Activated CD4-positive, alpha-beta T cell treated with anti-CD3 and anti-CD28 coated beads, Interleukin-2, Interleukin-6, amounts not matched to agents 100 ng/mL and 50 ng/mL, durations not matched to agents 16 hours and 8 hours (primary cell): Measurements from ENCODE around the gene PSMC6.
A peak's percentile ranks its signal among the peaks of the same experiment; 100 is the strongest.

Experiments
- DNase-seq: peaks from one replicate; pipeline ENCODE4 v3.0.0-alpha.2; 2020

Gene PSMC6

GRCh38 chr14:52706724-52707706 lies at the start of gene PSMC6:
PSMC6 (plus strand) TSS chr14:52707200; CDS start chr14:52707220, 20 bp downstream.
- DNase-seq: peak; percentile 97

DNA sequence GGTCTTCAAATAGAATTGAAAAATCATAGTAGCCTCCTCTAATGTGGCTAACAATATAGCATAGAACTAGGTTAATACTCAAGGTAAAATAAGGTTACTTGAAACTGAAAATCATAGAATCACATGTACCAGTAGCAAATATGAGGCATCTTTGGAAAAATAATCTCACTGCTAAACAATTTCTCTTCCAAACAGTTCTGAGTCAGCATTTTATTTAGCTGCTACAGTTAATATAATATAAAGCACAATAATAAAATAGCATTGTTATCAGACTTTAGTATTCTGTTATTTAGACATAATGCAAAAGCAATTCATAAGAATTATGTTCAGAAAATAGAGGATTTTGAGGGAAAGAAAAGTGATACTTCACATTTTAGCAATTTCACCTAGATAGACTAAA lies 46.7 kb upstream of the PSMC6 start:
- no peak for DNase-seq

DNA sequence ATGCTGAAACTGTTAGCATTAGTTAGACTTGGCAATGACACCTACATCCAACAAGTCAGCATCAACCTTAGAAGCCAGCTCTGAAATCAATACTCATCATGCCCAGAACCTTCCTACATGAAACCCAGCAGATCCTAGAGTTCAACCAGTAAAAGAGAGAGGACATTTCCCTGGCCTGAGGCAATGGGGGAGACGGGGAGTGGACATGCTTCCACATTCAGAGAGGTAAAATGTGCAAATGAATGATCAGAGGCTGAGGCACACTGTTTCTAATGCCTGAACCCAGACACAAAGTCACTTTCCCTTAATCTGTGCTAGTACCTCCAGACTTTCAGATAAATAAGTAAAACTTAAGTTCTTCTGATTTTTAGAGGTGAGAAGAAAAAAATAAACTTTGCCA lies 46.2 kb upstream of the PSMC6 start:
- no peak for DNase-seq

GRCh38 chr14:52661314-52661713 lies 45.7 kb upstream of the PSMC6 start:
- peak; percentile 27 for DNase-seq

- no peak for DNase-seq
Observed at GRCh38 chr14:52663850-52664249, 43.1 kb upstream of the PSMC6 start.

- peak; percentile 15 for DNase-seq
Observed at GRCh38 chr14:52678591-52678990, 28.4 kb upstream of the PSMC6 start.

GRCh38 chr14:52683985-52684520 lies 22.9 kb upstream of the PSMC6 start:
- DNase-seq: no peak

DNA sequence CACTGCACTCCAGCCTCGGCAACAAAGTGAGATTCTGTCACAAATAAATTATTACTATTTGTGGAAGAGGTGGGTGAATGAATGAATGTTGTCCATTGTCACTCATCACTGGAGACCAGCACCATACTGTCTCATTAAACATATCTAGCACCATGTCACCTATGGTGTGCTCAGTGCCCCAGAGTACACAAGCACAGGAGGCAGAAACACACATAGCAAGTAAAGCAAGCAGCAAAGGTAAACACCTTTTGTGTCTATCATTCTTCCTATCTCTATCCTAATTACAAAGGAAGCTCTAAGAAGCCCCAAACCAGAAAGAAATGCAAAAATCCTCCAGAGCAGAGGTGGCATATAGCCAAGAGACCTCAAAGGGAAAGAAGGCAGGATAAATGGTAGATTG lies 20.8 kb upstream of the PSMC6 start:
- DNase-seq: no peak

DNA sequence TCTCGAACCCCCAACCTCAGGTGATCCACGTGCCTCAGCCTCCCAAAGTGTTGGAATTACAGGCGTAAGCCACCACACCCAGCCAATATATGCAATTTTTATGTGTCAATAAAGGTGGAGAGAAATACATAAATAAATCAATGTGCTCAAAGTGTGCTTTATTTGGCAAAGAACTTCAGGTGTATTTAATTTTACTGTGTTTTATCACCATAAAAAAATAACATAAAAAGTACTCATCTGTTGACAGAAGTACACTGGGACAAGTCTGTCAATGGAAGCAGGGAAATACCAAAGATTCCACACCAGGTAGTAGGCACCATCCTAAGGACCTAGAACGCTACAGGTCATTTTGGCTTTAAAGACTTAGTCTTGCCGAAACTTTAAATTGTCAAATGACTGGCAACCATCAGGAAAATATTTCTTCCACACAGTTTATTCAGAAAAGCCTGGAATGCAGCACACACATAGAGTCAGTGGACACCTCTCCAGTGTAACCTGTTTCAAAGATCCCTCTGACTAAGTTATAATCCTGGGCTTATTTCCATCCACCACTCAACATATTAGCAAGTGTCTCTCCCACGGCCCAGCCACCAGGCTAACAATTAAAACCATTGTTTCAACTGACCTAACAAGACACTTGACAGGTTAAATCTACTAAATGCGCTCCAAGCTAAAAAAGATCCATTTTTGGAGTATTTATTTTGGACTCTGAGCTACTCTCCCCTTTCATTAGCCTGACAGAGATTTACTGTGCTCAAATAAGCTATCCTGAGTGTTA lies 15.8 kb upstream of the PSMC6 start:
- no peak for DNase-seq

- peak; percentile 48 for DNase-seq
Observed at GRCh38 chr14:52692248-52692962, 14.6 kb upstream of the PSMC6 start.

DNA sequence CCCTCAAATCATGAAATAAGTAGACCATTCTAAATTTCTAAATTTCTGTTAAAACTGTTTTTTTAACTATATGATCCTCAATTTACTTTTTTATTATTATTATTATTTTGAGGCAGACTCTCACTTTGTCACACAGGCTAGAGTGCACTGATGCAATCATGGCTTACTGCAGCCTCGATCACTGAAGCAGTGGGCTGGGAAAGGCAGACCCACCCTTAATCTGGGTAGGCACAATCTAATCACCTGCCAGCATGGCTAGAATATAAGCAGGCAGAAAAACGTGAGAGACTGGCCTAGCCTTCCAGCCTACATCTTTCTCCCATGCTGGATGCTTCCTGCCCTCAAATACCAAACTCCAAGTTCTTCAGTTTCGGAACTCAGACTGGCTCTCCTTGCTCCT lies 14.0 kb upstream of the PSMC6 start:
- no peak for DNase-seq

- no peak for DNase-seq
Observed at GRCh38 chr14:52693532-52693931, 13.5 kb upstream of the PSMC6 start.

DNA sequence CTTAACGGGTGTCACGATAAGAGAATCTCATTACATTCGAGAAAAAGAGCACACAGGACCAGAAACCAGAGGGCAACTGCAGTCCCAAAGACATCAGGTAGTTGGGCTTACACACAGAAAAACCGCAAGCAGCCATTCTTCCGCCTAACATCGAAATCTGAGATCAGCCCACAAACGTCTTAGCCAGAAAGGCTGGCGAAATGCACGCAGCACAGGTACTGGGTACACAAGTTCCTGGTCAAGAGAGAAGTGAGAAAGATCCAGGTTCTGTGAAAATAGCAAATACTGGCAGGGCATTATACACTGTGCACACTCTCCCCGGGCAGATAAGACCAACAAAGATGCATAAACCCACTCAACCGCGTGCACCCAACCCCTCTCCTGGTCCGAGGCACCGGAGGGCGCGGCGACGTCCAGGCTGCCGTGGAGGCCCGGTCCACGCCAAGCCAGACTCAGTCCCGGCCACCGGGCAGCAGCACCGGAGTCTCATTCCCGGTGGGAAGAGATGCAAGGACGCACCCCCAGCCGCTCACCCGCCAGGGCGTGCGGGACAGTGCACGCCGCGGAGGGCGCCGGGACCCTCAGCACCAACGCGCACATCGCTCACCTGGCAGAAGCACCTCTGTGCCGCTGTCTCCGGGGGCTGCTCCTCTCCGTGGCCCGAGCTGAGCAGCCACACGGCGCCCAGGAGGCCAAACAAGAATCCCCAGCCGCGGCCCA lies 12.1 kb upstream of the PSMC6 start:
- DNase-seq: peak; percentile 82

- peak; percentile 82 for DNase-seq
Observed at GRCh38 chr14:52695481-52696091, 11.4 kb upstream of the PSMC6 start, which contains the start of gene ERO1A. ERO1A (minus strand) TSS chr14:52695558; CDS start chr14:52695481, 77 bp downstream.

DNA sequence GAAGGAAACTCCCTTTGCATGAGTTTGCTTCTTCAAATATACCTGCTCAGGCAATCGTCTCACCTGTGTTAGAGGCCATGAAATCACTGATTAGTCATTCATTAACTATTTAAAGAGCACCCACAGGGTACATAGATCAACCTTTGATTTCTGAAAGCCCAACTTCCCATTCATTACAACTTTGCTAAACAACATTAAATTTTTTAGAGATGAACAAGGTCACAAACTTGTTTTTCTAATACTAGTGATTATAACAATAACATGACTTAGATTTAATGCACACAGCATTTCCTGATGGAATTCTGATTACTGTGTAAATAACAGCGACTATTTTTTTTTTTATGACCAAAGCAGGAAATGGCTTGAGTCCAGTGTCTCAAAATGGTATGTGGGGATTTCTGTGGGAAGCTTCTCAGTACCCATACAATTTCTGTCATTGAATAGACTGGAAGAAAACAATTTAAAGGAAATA lies 6.3 kb upstream of the PSMC6 start:
- DNase-seq: no peak

DNA sequence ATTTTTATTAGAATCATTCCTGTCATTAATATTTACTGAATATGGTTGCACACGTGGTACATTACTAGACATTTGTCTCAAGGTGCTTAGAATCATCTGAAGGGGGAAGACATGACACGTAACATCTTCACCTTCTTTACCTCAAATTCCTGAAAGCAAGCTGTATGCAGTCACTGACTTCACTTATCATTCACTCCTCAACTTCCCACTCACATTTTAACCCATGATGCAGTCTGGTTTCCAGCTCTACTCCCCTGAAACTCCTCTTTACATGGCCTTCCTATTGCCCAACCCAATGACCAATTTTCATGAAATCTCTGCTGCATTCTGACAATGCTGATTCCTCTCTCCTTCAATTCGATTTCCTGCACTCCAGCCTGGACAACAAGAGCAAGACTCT lies 5.8 kb upstream of the PSMC6 start:
- DNase-seq: no peak

- DNase-seq: no peak
Observed at GRCh38 chr14:52703225-52703624, 3.8 kb upstream of the PSMC6 start.

- no peak for DNase-seq
Observed at GRCh38 chr14:52703664-52704063, 3.3 kb upstream of the PSMC6 start.

DNA sequence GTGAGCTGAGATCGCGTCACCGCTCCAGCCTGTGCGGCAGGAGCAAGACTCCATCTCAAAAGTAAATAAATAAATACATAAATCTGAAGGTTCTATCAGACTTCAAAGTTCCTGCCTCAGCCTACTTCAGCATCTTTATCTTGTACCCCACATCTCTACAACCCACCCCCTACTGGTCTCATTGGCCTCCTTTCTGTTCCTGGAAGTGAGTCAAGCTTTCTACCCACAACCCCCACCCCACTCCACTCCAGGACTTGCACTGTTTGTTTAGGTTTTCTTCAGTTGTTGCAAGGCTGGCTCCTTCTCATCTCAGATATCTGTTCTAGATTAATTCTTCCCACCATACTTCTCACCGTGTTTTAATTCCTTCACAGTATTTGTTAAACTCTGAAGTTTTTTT lies 714 bp upstream of the PSMC6 start:
- peak; percentile 68 for DNase-seq

DNA sequence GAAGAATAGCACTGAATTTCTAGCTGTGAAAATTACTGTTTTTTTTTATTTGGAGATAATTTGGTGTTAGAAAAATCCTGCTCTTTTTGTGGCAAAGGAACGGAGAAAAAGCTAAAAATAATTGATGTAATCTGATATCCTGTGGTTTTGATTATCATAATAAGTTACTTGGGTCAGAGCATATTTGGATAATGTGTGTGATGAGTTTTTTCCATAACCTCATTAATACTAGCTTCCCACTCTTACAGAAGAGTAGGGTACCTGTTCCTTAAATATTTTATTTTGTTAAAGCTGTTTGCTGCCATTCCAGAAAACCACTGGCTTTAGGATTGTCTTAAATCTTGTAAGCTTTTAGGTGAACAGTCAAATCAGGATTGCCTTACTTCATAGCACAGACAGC lies 4.7 kb downstream of the PSMC6 start:
- DNase-seq: no peak

DNA sequence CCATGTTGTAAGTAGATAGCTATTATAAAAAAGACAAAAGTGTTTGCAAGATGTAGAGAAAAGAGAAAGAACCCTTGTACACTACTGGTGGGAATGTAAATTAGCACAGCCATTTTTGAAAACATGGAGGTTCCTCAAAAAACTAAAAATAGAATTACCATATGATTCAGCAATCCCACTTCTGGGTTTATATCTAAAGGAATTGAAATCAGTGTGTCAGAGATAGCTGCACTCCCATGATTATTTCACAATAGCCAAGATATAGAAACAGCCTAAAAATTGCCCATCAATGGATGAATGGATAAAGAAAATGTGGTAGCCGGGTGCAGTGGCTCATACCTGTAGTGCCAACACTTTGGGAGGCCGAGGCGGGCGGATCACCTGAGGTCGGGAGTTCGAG lies 9.2 kb downstream of the PSMC6 start:
- no peak for DNase-seq
